Bronchial epithelial cell (primary cell): ENCODE data around the gene ZEB1. TPM values are rescaled to one million over a fixed set of nuclear protein-coding genes. Genes with fewer than 3 reads are reported as not detected.
A peak's percentile ranks its signal among the peaks of the same experiment; 100 is the strongest.

Experiments
- DNase-seq: peaks from one replicate; pipeline ENCODE4 v3.0.0-alpha.2; 2010; ENCODE audit warnings: low read depth
- FAIRE-seq: peaks from 2 replicates; lab custom pipeline; 2011; peaks lifted over from hg19 to GRCh38; lab: Jason Lieb, UNC
- H3K27me3 ChIP-seq: 2 replicates; pipeline ENCODE4 v1.5.1; 2011; ENCODE audit warnings: low read length; ENCODE audit not compliant: control insufficient read depth, insufficient read depth
- H3K36me3 ChIP-seq: 2 replicates; pipeline ENCODE4 v1.5.1; 2011; ENCODE audit warnings: low read length; ENCODE audit not compliant: control insufficient read depth, insufficient read depth
- H3K4me3 ChIP-seq: 2 replicates; pipeline ENCODE4 v1.5.1; 2011; ENCODE audit warnings: mild to moderate bottlenecking, low read depth, low read length, control low read depth
- total RNA-seq: library from RNA; depleted of rRNA; stranded (reverse); fragments of >200 nt; gene quantifications from 2 replicates; pipeline ENCODE4 v1.2.1, GENCODE V29; 2014
- TF ChIP-seq, protein P1 (sequence below): IDR thresholded peaks from 2 replicates; pipeline ENCODE4 v1.5.1; 2011; ENCODE audit warnings: mild to moderate bottlenecking, moderate library complexity, low read length, control low read depth, inconsistent platforms; ENCODE audit not compliant: insufficient read depth, severe bottlenecking

Gene ZEB1
- total RNA-seq, 1 donor from 2014 or later: 2.6 TPM

- TF ChIP-seq, protein P1, sequence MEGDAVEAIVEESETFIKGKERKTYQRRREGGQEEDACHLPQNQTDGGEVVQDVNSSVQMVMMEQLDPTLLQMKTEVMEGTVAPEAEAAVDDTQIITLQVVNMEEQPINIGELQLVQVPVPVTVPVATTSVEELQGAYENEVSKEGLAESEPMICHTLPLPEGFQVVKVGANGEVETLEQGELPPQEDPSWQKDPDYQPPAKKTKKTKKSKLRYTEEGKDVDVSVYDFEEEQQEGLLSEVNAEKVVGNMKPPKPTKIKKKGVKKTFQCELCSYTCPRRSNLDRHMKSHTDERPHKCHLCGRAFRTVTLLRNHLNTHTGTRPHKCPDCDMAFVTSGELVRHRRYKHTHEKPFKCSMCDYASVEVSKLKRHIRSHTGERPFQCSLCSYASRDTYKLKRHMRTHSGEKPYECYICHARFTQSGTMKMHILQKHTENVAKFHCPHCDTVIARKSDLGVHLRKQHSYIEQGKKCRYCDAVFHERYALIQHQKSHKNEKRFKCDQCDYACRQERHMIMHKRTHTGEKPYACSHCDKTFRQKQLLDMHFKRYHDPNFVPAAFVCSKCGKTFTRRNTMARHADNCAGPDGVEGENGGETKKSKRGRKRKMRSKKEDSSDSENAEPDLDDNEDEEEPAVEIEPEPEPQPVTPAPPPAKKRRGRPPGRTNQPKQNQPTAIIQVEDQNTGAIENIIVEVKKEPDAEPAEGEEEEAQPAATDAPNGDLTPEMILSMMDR: no peak
- no peaks in the 10 kb centered on the region for H3K27me3 ChIP-seq
- H3K4me3 ChIP-seq: no peak overlapping the region
- FAIRE-seq: no peak
- DNase-seq: no peak
- H3K36me3 ChIP-seq: no peaks in the 10 kb centered on the region
These were observed 202.2 kb downstream of the ZEB1 start for GRCh38 chr10:31520986-31521831.

DNA sequence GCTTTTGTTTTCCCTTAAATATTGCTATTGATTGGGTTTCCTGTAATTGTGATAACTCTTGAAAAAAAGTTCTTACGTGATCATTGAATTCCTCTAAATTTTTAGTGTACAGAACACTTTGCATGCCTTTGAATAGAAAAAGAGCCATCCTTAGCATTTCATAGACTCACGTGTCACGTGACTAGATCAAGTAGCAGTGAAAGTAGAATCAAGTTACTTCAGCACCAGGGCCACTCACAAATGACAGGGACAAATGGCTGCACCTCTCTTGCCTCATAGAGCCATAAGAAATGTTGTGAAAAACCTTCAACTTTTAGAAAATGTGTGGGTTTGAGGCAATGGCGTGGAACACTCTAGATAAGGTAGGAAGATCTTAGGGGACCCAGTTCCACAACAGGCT lies 203.8 kb downstream of the ZEB1 start:
- no peaks in the 10 kb centered on the region for H3K27me3 ChIP-seq
- TF ChIP-seq, protein P1: no peak
- no peaks in the 10 kb centered on the region for H3K36me3 ChIP-seq
- no peak for DNase-seq
- no peak overlapping the region for H3K4me3 ChIP-seq
- FAIRE-seq: no peak

GRCh38 chr10:31524460-31524859 lies 205.4 kb downstream of the ZEB1 start:
- H3K4me3 ChIP-seq: no peak overlapping the region
- H3K27me3 ChIP-seq: no peaks in the 10 kb centered on the region
- FAIRE-seq: no peak
- TF ChIP-seq, protein P1: no peak
- DNase-seq: no peak
- H3K36me3 ChIP-seq: no peaks in the 10 kb centered on the region

- TF ChIP-seq, protein P1: no peak
- H3K4me3 ChIP-seq: no peak overlapping the region
- no peaks in the 10 kb centered on the region for H3K36me3 ChIP-seq
- H3K27me3 ChIP-seq: no peaks in the 10 kb centered on the region
- no peak for FAIRE-seq
- no peak for DNase-seq
These were observed 207.2 kb downstream of the ZEB1 start for GRCh38 chr10:31526178-31526577.

DNA sequence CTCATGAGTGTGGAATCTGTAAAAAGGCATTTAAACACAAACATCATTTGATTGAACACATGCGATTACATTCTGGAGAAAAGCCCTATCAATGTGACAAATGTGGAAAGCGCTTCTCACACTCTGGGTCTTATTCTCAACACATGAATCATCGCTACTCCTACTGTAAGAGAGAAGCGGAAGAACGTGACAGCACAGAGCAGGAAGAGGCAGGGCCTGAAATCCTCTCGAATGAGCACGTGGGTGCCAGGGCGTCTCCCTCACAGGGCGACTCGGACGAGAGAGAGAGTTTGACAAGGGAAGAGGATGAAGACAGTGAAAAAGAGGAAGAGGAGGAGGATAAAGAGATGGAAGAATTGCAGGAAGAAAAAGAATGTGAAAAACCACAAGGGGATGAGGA lies 207.7 kb downstream of the ZEB1 start:
- H3K4me3 ChIP-seq: no peak overlapping the region
- DNase-seq (peak; percentile 5), FAIRE-seq (no peak)
- TF ChIP-seq, protein P1: no peak
- no peaks in the 10 kb centered on the region for H3K36me3 ChIP-seq
- no peaks in the 10 kb centered on the region for H3K27me3 ChIP-seq
